Glomerular visceral epithelial cell (primary cell): ENCODE measurements around the gene LRP1B.

Source experiments
- DNase-seq: peaks from one replicate; pipeline ENCODE4 v3.0.0-alpha.2; 2016; ENCODE audit errors: extremely low spot score

LRP1B gene

GRCh38 chr2:141440072-141440635 is 690.7 kb downstream of the LRP1B start:
- DNase-seq, result no peak

- DNase-seq, result no peak
These were observed 691.3 kb downstream of the LRP1B start for GRCh38 chr2:141439524-141439923.

- DNase-seq, result no peak
These were observed 692.3 kb downstream of the LRP1B start for GRCh38 chr2:141438536-141438935.

- no peak for DNase-seq
These were observed 693.3 kb downstream of the LRP1B start for GRCh38 chr2:141437521-141437920.

- no peak for DNase-seq
These were observed 707.7 kb downstream of the LRP1B start for GRCh38 chr2:141423124-141423523.

GRCh38 chr2:141417246-141417797 is 713.5 kb downstream of the LRP1B start:
- peak; percentile 16 for DNase-seq

GRCh38 chr2:141411419-141411818 is 719.4 kb downstream of the LRP1B start:
- DNase-seq, result no peak

- DNase-seq, result peak; percentile 18
These were observed 731.5 kb downstream of the LRP1B start for GRCh38 chr2:141399270-141399669.

GRCh38 chr2:141393214-141393545 is 737.6 kb downstream of the LRP1B start:
- DNase-seq, result no peak

GRCh38 chr2:141392517-141393213 is 738.2 kb downstream of the LRP1B start:
- peak; percentile 64 for DNase-seq

GRCh38 chr2:141386168-141386567 is 744.6 kb downstream of the LRP1B start:
- DNase-seq, result no peak

- peak; percentile 59 for DNase-seq
These were observed 746.1 kb downstream of the LRP1B start for GRCh38 chr2:141384676-141385075.

- no peak for DNase-seq
These were observed 748.9 kb downstream of the LRP1B start for GRCh38 chr2:141381946-141382345.

- DNase-seq, result no peak
These were observed 750.5 kb downstream of the LRP1B start for GRCh38 chr2:141380008-141380979.

GRCh38 chr2:141364821-141365220 is 766.0 kb downstream of the LRP1B start:
- DNase-seq, result no peak

- DNase-seq, result no peak
These were observed 768.5 kb downstream of the LRP1B start for GRCh38 chr2:141362311-141362710.

GRCh38 chr2:141348481-141348880 is 782.3 kb downstream of the LRP1B start:
- DNase-seq, result no peak

- DNase-seq, result peak; percentile 87
These were observed 789.4 kb downstream of the LRP1B start for GRCh38 chr2:141341444-141341843.

GRCh38 chr2:141331127-141331526 is 799.7 kb downstream of the LRP1B start:
- DNase-seq, result peak; percentile 77

- DNase-seq, result no peak
These were observed 800.9 kb downstream of the LRP1B start for GRCh38 chr2:141329964-141330363.

- DNase-seq, result peak; percentile 72
These were observed 807.2 kb downstream of the LRP1B start for GRCh38 chr2:141323571-141323970.

GRCh38 chr2:141317986-141318385 is 812.8 kb downstream of the LRP1B start:
- DNase-seq, result no peak
